ENCODE results near the gene TRPV2. TPM values are rescaled to one million over a fixed set of nuclear protein-coding genes. Genes with fewer than 3 reads are reported as not detected.

TRPV2 gene
- total and polyA plus RNA-seq, 2 of the 4 experiments (the other 2 are of a cell fraction) = 30.8 to 32.8 TPM

DNA sequence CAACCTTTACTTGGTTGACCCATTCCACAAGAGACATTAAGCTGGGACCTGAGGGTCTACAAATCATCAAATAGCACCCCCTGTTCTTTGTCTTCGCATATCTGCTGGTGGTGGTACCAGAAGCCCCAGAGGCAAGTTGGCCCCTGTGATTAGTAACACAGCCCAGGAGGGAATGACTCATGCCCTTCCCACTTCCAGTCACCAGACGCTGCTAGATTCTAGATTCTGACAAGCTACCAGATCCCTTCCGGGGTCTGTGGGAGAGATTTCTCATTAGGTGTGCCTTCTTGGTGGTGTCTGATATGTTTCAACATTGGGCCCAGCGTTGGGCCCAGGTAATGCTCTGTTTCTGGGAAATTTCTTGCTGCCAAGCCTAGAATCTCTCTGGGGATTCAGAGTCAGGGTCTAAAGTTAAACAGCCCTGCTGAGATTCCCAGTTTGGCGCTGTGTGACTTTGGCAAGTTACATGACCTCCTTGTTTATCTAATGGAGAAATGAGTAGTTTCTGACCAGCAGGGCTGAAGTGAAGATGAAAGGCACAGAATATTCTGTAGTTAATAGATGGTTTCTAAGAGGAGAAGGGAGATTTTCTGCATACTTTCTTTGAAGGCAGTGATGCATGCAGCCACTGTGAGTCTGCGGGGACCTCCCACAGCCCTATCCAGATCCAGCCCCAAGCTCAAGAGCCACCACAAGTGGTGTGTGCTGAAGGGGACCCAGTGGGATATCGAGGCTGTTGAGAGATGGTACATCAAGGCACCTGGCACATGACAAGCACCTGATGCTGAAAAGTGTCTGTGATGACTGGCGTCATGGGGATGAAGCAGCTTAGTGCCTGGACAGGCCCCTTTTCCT is 3.9 kb downstream of the TRPV2 start:
- no peaks in the 10 kb centered on the region for H3K27me3 ChIP-seq (ENCODE audit: control insufficient read depth, insufficient read depth, low read length)
- H3K14ac ChIP-seq (replicated peaks; ENCODE audit: low read depth, low read length) = peak overlapping the region; percentile 92
- H3K79me1 ChIP-seq (ENCODE audit: low read depth in 1 of 2, low read length in 2 of 2) = peaks cover 0 to 63% of the 10 kb centered on the region in 2 experiments; a peak in 2 of 4 replicates
- H3K9me3 ChIP-seq (ENCODE audit: control insufficient read depth, insufficient read depth, low read length) = no peaks in the 10 kb centered on the region
- peak overlapping the region; percentile 82 for H3K56ac ChIP-seq (ENCODE audit: extremely low read depth, insufficient read depth, low read length)
- ChIA-PET CTCF (interaction anchor here (1.0 kb wide), 1 partner anchor 9 kb away, joined by 5 read pairs; no protein-coding TSS in a partner anchor), POLR2A (ENCODE audit: unreplicated experiment) (interaction anchor here (1.0 kb wide), 1 partner anchor 19 kb away, joined by 8 read pairs; no protein-coding TSS in a partner anchor)
- peak overlapping the region; percentile 50; the same call in 1 of the 2 replicates for H3K9ac ChIP-seq (ENCODE audit: low read depth, low read length)
- H3K4me1 ChIP-seq (ENCODE audit: control insufficient read depth, insufficient read depth, low read length) = peaks cover 34% of the 10 kb centered on the region
- peaks cover 5% of the 10 kb centered on the region; the same call in 1 of the 2 replicates for H3K36me3 ChIP-seq (ENCODE audit: control insufficient read depth, insufficient read depth, low read length)
- peak overlapping the region; percentile 97 for H3K23ac ChIP-seq (ENCODE audit: low read depth, low read length)
- DNase-seq (peak; percentile 94), ATAC-seq (ENCODE audit: low read depth) (peak; percentile 79)
- BruUV-seq (replicated peaks) = no TSS peak
- peak overlapping the region; percentile 72 to 92 for H4K8ac ChIP-seq (ENCODE audit: low read depth in 2 of 2, low read length in 2 of 2)
- H2AK5ac ChIP-seq (ENCODE audit: low read depth, low read length) = peak overlapping the region; percentile 99
- 0 out of 2 replicates have a peak overlapping the region, but pooled peaks have one; percentile 3 for H3K4me3 ChIP-seq (ENCODE audit: insufficient read depth, low read depth, low read length)
- H4K5ac ChIP-seq (ENCODE audit: low read depth, low read length) = peak overlapping the region; percentile 88
- peak overlapping the region; percentile 96 for H2BK5ac ChIP-seq (ENCODE audit: low read depth, low read length, poor library complexity, severe bottlenecking)
- peak overlapping the region; percentile 95 for H3K4ac ChIP-seq (ENCODE audit: low read depth, low read length)
- TF ChIP-seq CEBPB (IDR thresholded peaks at IDR 0.05; ENCODE audit: low read depth, low read length) (0 out of 2 replicates have a peak, but pooled peaks have one; percentile 4), MXI1 (IDR thresholded peaks at IDR 0.05; ENCODE audit: borderline replicate concordance, low read depth, low read length) (no peak), FOS (IDR thresholded peaks at IDR 0.05; ENCODE audit: low read depth, low read length) (peak; percentile 93), BHLHE40 (IDR thresholded peaks at IDR 0.05; ENCODE audit: low read depth, low read length) (peak; percentile 88)
- TF ChIP-seq, protein P1, sequence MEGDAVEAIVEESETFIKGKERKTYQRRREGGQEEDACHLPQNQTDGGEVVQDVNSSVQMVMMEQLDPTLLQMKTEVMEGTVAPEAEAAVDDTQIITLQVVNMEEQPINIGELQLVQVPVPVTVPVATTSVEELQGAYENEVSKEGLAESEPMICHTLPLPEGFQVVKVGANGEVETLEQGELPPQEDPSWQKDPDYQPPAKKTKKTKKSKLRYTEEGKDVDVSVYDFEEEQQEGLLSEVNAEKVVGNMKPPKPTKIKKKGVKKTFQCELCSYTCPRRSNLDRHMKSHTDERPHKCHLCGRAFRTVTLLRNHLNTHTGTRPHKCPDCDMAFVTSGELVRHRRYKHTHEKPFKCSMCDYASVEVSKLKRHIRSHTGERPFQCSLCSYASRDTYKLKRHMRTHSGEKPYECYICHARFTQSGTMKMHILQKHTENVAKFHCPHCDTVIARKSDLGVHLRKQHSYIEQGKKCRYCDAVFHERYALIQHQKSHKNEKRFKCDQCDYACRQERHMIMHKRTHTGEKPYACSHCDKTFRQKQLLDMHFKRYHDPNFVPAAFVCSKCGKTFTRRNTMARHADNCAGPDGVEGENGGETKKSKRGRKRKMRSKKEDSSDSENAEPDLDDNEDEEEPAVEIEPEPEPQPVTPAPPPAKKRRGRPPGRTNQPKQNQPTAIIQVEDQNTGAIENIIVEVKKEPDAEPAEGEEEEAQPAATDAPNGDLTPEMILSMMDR (conservative IDR thresholded peaks at IDR 0.05; ENCODE audit: low read depth, low read length) = no peak
- TF ChIP-seq, protein P2, sequence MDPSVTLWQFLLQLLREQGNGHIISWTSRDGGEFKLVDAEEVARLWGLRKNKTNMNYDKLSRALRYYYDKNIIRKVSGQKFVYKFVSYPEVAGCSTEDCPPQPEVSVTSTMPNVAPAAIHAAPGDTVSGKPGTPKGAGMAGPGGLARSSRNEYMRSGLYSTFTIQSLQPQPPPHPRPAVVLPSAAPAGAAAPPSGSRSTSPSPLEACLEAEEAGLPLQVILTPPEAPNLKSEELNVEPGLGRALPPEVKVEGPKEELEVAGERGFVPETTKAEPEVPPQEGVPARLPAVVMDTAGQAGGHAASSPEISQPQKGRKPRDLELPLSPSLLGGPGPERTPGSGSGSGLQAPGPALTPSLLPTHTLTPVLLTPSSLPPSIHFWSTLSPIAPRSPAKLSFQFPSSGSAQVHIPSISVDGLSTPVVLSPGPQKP (IDR thresholded peaks at IDR 0.05; ENCODE audit: borderline replicate concordance, low read depth, low read length) = no peak
- peak overlapping the region; percentile 44 for H2AFZ ChIP-seq (replicated peaks; ENCODE audit: low read length, poor library complexity)
- H2BK20ac ChIP-seq (ENCODE audit: low read depth, low read length) = peak overlapping the region; percentile 89
- intact Hi-C loops (cut with micrococcal nuclease) (loop anchor here (1.0 to 5.0 kb wide), 2 partner anchors 33 to 962 kb away; no protein-coding TSS in a partner anchor), in situ Hi-C loops (cut with MboI; ENCODE audit: low sequenced_read_pairs) (no loop called here), dilution Hi-C loops (cut with HindIII; ENCODE audit: low sequenced_read_pairs, unreplicated experiment) (no loop called here)
- H3K9me1 ChIP-seq (ENCODE audit: insufficient read depth, low read length) = peaks cover 37% of the 10 kb centered on the region
- H4K91ac ChIP-seq (ENCODE audit: insufficient read depth, low read depth, low read length) = peak overlapping the region; percentile 93
- H2BK15ac ChIP-seq (ENCODE audit: low read depth, low read length) = peak overlapping the region; percentile 93
- WGBS, 2 experiments (ENCODE audit: extremely low coverage in 2 of 2, insufficient read length in 1 of 2) = no CpG with 5 or more reads among the region's 8 CpGs
- peak overlapping the region; percentile 96 for H3K27ac ChIP-seq (ENCODE audit: insufficient read depth, low read length)
- H2BK120ac ChIP-seq (ENCODE audit: low read depth, low read length) = peak overlapping the region; percentile 93
- peak overlapping the region; percentile 85 for H3K4me2 ChIP-seq (ENCODE audit: low read depth, low read length)
- H2AK9ac ChIP-seq (replicated peaks; ENCODE audit: low read depth, low read length, poor library complexity) = peak overlapping the region; percentile 97
- peak overlapping the region; percentile 86 for H3K18ac ChIP-seq (ENCODE audit: low read depth, low read length)
- peaks cover 7% of the 10 kb centered on the region for H4K20me1 ChIP-seq (ENCODE audit: insufficient read depth, low read length)

Measured in IMR-90 (cell line).